ENCODE results near the gene ATG9A.

DNA sequence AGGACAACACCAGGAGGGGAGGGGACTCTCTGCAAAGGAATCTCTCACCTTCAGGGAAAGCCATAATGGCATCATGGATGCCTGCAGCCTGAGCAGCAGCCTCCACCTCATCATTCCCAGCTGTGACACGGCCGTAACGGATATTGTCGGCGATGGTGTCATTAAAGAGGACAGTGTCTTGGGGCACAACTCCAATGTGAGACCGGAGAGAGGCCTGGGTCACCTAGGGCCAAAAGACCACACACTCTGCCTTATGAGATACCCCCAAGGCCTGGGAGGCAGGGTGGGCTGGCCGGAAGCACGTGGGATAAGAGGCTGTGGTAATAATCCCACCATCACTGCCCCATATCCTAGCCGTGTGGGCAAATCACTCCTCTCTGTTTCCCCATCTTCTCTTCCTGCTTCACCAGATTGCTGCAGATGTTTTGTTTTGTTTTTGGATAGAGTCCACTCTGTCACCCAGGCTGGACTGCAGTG lies 18.5 kb downstream of the ATG9A start:
- TF ChIP-seq, protein P1, sequence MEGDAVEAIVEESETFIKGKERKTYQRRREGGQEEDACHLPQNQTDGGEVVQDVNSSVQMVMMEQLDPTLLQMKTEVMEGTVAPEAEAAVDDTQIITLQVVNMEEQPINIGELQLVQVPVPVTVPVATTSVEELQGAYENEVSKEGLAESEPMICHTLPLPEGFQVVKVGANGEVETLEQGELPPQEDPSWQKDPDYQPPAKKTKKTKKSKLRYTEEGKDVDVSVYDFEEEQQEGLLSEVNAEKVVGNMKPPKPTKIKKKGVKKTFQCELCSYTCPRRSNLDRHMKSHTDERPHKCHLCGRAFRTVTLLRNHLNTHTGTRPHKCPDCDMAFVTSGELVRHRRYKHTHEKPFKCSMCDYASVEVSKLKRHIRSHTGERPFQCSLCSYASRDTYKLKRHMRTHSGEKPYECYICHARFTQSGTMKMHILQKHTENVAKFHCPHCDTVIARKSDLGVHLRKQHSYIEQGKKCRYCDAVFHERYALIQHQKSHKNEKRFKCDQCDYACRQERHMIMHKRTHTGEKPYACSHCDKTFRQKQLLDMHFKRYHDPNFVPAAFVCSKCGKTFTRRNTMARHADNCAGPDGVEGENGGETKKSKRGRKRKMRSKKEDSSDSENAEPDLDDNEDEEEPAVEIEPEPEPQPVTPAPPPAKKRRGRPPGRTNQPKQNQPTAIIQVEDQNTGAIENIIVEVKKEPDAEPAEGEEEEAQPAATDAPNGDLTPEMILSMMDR (IDR thresholded peaks at IDR 0.05), result no peak
- TF ChIP-seq POLR2A (IDR thresholded peaks at IDR 0.05), result no peak
